B cell (primary cell): Measurements from ENCODE around the gene CAMK4. TPM values are rescaled to one million over a fixed set of nuclear protein-coding genes. Genes with fewer than 3 reads are reported as not detected.

Source experiments
- ATAC-seq: fragments of 200-7000 bp; cut with Tn5 transposase; one replicate; pipeline ENCODE4 v1.10.0; 2021; ENCODE audit warnings: low read depth, mild to moderate bottlenecking, moderate number of reproducible peaks, moderate library complexity
- CTCF ChIA-PET: fragments of 350-600 bp; sonication (Branson Sonifier 250); formaldehyde crosslinking; loops from one replicate; lab custom pipeline; 2021; ENCODE audit warnings: antibody characterized with exemption, inconsistent platforms; lab: Charles Lee
- POLR2A ChIA-PET: fragments of 350-600 bp; sonication (Branson Sonifier 250); formaldehyde crosslinking; loops from one replicate; lab custom pipeline; 2021; ENCODE audit warnings: antibody characterized with exemption; lab: Charles Lee
- DNase-seq: peaks from one replicate; pipeline ENCODE4 v3.0.0; 2013
- H2AFZ ChIP-seq: 2 replicates; pipeline ENCODE4 v1.6.1; 2012; ENCODE audit warnings: mild to moderate bottlenecking, low read depth, low read length; ENCODE audit not compliant: insufficient read depth, poor library complexity, severe bottlenecking
- H3K27ac ChIP-seq, 2 donors: 1 replicate in 1 of 2; 2 replicates in 1 of 2; pipeline ENCODE4 v1.5.1; 2012 to 2013; ENCODE audit warnings: low read length in 2 of 2, mild to moderate bottlenecking in 2 of 2, moderate library complexity in 1 of 2
- H3K27me3 ChIP-seq, 4 experiments: fragments of 200-600 bp in 1 of 4; sonication (generic) in 1 of 4; replicated peaks in 1 of 4; 1 replicate in 2 of 4; 2 replicates in 2 of 4; pipeline versions ENCODE4 v1.6.1 to v1.7.0; 2013 to 2016; ENCODE audit warnings: low read length in 3 of 4, mild to moderate bottlenecking in 2 of 4, mixed read lengths in 1 of 4, moderate library complexity in 1 of 4; ENCODE audit not compliant: insufficient read depth in 4 of 4, control insufficient read depth in 3 of 4; ENCODE audit errors: control extremely low read depth in 1 of 4
- H3K36me3 ChIP-seq, 2 experiments: replicated peaks in 1 of 2; 1 replicate in 1 of 2; 2 replicates in 1 of 2; pipeline versions ENCODE4 v1.6.1 to v1.7.1; 2013; ENCODE audit warnings: low read length in 1 of 2; ENCODE audit not compliant: insufficient read depth in 2 of 2, control insufficient read depth in 1 of 2; ENCODE audit errors: control extremely low read depth in 1 of 2, extremely low read depth in 1 of 2
- H3K4me1 ChIP-seq, 2 donors: fragments of 200-600 bp in 1 of 2; sonication (generic) in 1 of 2; 1 replicate in 1 of 2; 2 replicates in 1 of 2; pipeline versions ENCODE4 v1.5.1 to v1.6.1; 2013 to 2017; ENCODE audit warnings: low read length in 2 of 2; ENCODE audit not compliant: control insufficient read depth in 2 of 2, insufficient read depth in 2 of 2
- H3K4me2 ChIP-seq: replicated peaks from 2 replicates; pipeline ENCODE3; 2012; ENCODE audit warnings: mild to moderate bottlenecking, low read depth, low read length; ENCODE audit not compliant: poor library complexity, severe bottlenecking
- H3K4me3 ChIP-seq, 5 experiments: fragments of 200-600 bp in 1 of 5; sonication (generic) in 1 of 5; 1 replicate in 3 of 5; 2 replicates in 2 of 5; pipeline versions ENCODE4 v1.5.1 to v1.7.0; 2011 to 2016; ENCODE audit warnings: low read length in 4 of 5, mild to moderate bottlenecking in 4 of 5, low read depth in 2 of 5, control low read depth in 1 of 5, moderate library complexity in 1 of 5; ENCODE audit not compliant: insufficient read depth in 1 of 5; ENCODE audit errors: control extremely low read depth in 1 of 5, extremely low read depth in 1 of 5
- H3K79me2 ChIP-seq: fragments of 200-600 bp; sonication (generic); one replicate; pipeline ENCODE4 v1.6.0; 2016; ENCODE audit warnings: low read length; ENCODE audit not compliant: control insufficient read depth, insufficient read depth
- H3K9ac ChIP-seq: fragments of 200-600 bp; sonication (generic); 2 replicates; pipeline ENCODE4 v1.6.1; 2017; ENCODE audit warnings: mild to moderate bottlenecking, low read length, moderate library complexity
- H3K9me3 ChIP-seq, 3 donors: one replicate each; pipeline versions ENCODE4 v1.6.1 to v1.7.1; 2013; ENCODE audit warnings: low read length in 2 of 3; ENCODE audit not compliant: control insufficient read depth in 2 of 3, insufficient read depth in 1 of 3; ENCODE audit errors: control extremely low read depth in 1 of 3
- H4K20me1 ChIP-seq: 2 replicates; pipeline ENCODE4 v1.6.0; 2012; ENCODE audit warnings: mild to moderate bottlenecking, low read length; ENCODE audit not compliant: insufficient read depth, control insufficient read depth, poor library complexity, severe bottlenecking
- H3K27ac Mint-ChIP-seq: one replicate; pipeline ENCODE4 v1.8.0; 2021; ENCODE audit warnings: mixed read lengths
- H3K27me3 Mint-ChIP-seq: one replicate; pipeline ENCODE4 v1.8.0; 2021; ENCODE audit warnings: mixed read lengths
- H3K4me1 Mint-ChIP-seq: one replicate; pipeline ENCODE4 v1.8.0; 2021; ENCODE audit warnings: mixed read lengths
- H3K4me3 Mint-ChIP-seq: one replicate; pipeline ENCODE4 v1.8.0; 2021; ENCODE audit warnings: mixed read lengths
- H3K9me3 Mint-ChIP-seq: one replicate; pipeline ENCODE4 v1.8.0; 2022; ENCODE audit warnings: mixed read lengths; ENCODE audit not compliant: insufficient read depth
- EZH2 ChIP-seq: IDR thresholded peaks from 2 replicates; pipeline ENCODE4 v1.6.1; 2012; ENCODE audit warnings: borderline replicate concordance, low read depth, mild to moderate bottlenecking, moderate library complexity, low read length; ENCODE audit not compliant: insufficient read depth, poor library complexity, severe bottlenecking
- WGBS: methylation state at CpG from one replicate; pipeline ENCODE4 v1.1.5; 2013; ENCODE audit warnings: missing lambda C conversion rate; ENCODE audit not compliant: insufficient coverage; 5-methylcytosine and 5-hydroxymethylcytosine counted together
- intact Hi-C: fragments of 100-400 bp; cut with micrococcal nuclease; formaldehyde crosslinking; loops from one replicate; pipeline ENCODE4 v1.10.0; 2022
- polyA plus RNA-seq: library from polyadenylated mRNA; depleted of rRNA; stranded (reverse); fragments of >200 nt; gene quantifications from 2 replicates; pipeline ENCODE4 v1.2.3, GENCODE V29; 2012
- total RNA-seq, 2 donors: library from RNA; stranded (reverse); fragments of 120-200 nt in 1 of 2; gene quantifications; 1 replicate in 1 of 2; 2 replicates in 1 of 2; pipeline versions ENCODE4 v1.2.3 to v1.2.4, GENCODE V29; 2013 to 2022
- TF ChIP-seq, protein P1 (sequence below): fragments of 200-600 bp; IDR thresholded peaks from one replicate; pipeline ENCODE4 v1.8.0; 2022; ENCODE audit warnings: antibody characterized with exemption, mild to moderate bottlenecking

Gene CAMK4
- total and polyA plus RNA-seq, 2 donors (not counting 1 experiment from before 2014, with no cell fraction given) = 0.78 to 4.8 TPM

GRCh38 chr5:111232311-111233051 lies 8.3 kb downstream of the CAMK4 start:
- no peak for TF ChIP-seq EZH2
- TF ChIP-seq, protein P1, sequence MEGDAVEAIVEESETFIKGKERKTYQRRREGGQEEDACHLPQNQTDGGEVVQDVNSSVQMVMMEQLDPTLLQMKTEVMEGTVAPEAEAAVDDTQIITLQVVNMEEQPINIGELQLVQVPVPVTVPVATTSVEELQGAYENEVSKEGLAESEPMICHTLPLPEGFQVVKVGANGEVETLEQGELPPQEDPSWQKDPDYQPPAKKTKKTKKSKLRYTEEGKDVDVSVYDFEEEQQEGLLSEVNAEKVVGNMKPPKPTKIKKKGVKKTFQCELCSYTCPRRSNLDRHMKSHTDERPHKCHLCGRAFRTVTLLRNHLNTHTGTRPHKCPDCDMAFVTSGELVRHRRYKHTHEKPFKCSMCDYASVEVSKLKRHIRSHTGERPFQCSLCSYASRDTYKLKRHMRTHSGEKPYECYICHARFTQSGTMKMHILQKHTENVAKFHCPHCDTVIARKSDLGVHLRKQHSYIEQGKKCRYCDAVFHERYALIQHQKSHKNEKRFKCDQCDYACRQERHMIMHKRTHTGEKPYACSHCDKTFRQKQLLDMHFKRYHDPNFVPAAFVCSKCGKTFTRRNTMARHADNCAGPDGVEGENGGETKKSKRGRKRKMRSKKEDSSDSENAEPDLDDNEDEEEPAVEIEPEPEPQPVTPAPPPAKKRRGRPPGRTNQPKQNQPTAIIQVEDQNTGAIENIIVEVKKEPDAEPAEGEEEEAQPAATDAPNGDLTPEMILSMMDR = no peak
- no peak for DNase-seq
- H3K4me3 ChIP-seq = no peak overlapping the region
- Mint-ChIP-seq H3K9me3 (no peaks in the 10 kb centered on the region), H3K4me1 (peaks cover 22% of the 10 kb centered on the region), H3K27me3 (peaks cover under 1% of the 10 kb centered on the region), H3K4me3 (no peak overlapping the region), H3K27ac (no peak overlapping the region)
- WGBS = no CpG with 5 or more reads among the region's 1 CpG
- H3K9ac ChIP-seq = no peak overlapping the region
- ChIA-PET POLR2A (interaction anchor here (0.7 kb wide), 1 partner anchor 517 kb away, joined by 4 read pairs; no protein-coding TSS in a partner anchor), CTCF (interaction anchor here (0.6 kb wide), 1 partner anchor 8 kb away, joined by 4 read pairs; no protein-coding TSS in a partner anchor)
- intact Hi-C loops = no loop called here
- no peak overlapping the region for H3K4me2 ChIP-seq
- H2AFZ ChIP-seq = no peak overlapping the region
- peaks cover 6 to 15% of the 10 kb centered on the region in 2 donors for H3K4me1 ChIP-seq
- H3K27ac ChIP-seq = no peak overlapping the region
- no peaks in the 10 kb centered on the region for H3K27me3 ChIP-seq
- no peaks in the 10 kb centered on the region for H3K36me3 ChIP-seq
- no peaks in the 10 kb centered on the region for H4K20me1 ChIP-seq
- no peak for ATAC-seq
- H3K9me3 ChIP-seq = no peaks in the 10 kb centered on the region
- no peaks in the 10 kb centered on the region for H3K79me2 ChIP-seq

GRCh38 chr5:111233052-111233374 lies 8.8 kb downstream of the CAMK4 start:
- ATAC-seq = no peak
- CTCF ChIA-PET = no interaction called here
- H3K4me3 Mint-ChIP-seq = no peak overlapping the region
- peaks cover 6 to 15% of the 10 kb centered on the region in 2 donors for H3K4me1 ChIP-seq
- H3K4me2 ChIP-seq = no peak overlapping the region
- H3K27ac ChIP-seq = no peak overlapping the region
- no peak for TF ChIP-seq EZH2
- TF ChIP-seq, protein P1 = no peak
- no peaks in the 10 kb centered on the region for H4K20me1 ChIP-seq
- no peak overlapping the region for H3K27ac Mint-ChIP-seq
- WGBS = no CpG with 5 or more reads among the region's 2 CpGs
- H3K9me3 Mint-ChIP-seq = no peaks in the 10 kb centered on the region
- intact Hi-C loops = no loop called here
- H3K79me2 ChIP-seq = no peaks in the 10 kb centered on the region
- H2AFZ ChIP-seq = no peak overlapping the region
- no peaks in the 10 kb centered on the region for H3K36me3 ChIP-seq
- no peaks in the 10 kb centered on the region for H3K9me3 ChIP-seq
- no peaks in the 10 kb centered on the region for H3K27me3 ChIP-seq
- no peak overlapping the region for H3K9ac ChIP-seq
- H3K4me1 Mint-ChIP-seq = peaks cover 19% of the 10 kb centered on the region
- no peak overlapping the region for H3K4me3 ChIP-seq
- POLR2A ChIA-PET = interaction anchor here (0.7 kb wide), 1 partner anchor 516 kb away, joined by 4 read pairs; no protein-coding TSS in a partner anchor
- H3K27me3 Mint-ChIP-seq = no peaks in the 10 kb centered on the region
- DNase-seq = no peak
